Measurements from ENCODE around the gene TIMP1. TPM values are rescaled to one million over a fixed set of nuclear protein-coding genes. Genes with fewer than 3 reads are reported as not detected.

The TIMP1 gene
- total RNA-seq, 1 donor from 2014 or later = 405 TPM

DNA sequence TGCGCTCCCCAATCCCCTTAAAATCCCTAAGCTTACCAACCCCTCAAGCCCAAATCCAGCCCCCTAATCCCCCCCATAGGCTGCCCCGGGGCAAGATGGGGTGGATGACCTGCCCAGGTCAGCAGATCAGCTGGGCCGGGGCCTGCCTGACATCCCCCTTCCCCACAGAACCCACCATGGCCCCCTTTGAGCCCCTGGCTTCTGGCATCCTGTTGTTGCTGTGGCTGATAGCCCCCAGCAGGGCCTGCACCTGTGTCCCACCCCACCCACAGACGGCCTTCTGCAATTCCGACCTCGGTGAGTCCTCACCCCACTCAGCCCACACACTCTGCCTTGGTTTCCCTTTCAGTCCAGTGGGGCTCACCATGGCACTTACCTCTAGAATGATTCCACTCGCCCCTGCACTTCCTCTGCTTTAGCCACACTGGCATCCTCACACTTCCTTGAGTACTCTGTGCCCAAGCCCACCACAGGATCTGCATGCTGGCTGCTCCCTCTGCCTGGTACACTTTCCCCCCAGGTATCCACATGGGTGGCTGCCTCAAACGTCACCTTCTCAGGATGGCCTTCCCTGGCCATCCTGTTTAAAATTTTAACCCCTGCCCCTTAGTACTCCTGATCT lies 1.1 kb downstream of the TIMP1 start:
- TF ChIP-seq, protein P1, sequence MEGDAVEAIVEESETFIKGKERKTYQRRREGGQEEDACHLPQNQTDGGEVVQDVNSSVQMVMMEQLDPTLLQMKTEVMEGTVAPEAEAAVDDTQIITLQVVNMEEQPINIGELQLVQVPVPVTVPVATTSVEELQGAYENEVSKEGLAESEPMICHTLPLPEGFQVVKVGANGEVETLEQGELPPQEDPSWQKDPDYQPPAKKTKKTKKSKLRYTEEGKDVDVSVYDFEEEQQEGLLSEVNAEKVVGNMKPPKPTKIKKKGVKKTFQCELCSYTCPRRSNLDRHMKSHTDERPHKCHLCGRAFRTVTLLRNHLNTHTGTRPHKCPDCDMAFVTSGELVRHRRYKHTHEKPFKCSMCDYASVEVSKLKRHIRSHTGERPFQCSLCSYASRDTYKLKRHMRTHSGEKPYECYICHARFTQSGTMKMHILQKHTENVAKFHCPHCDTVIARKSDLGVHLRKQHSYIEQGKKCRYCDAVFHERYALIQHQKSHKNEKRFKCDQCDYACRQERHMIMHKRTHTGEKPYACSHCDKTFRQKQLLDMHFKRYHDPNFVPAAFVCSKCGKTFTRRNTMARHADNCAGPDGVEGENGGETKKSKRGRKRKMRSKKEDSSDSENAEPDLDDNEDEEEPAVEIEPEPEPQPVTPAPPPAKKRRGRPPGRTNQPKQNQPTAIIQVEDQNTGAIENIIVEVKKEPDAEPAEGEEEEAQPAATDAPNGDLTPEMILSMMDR (IDR thresholded peaks at IDR 0.05) = no peak
- H3K4me3 Mint-ChIP-seq (ENCODE audit: unreplicated experiment) = peak overlapping the region; percentile 64
- no peaks in the 10 kb centered on the region for H3K9me3 Mint-ChIP-seq (ENCODE audit: unreplicated experiment)
- peaks cover 4% of the 10 kb centered on the region for H3K36me3 Mint-ChIP-seq (ENCODE audit: unreplicated experiment)
- peak overlapping the region; percentile 47 for H3K27ac Mint-ChIP-seq (ENCODE audit: unreplicated experiment)
- peak; percentile 82 for DNase-seq (ENCODE audit: extremely low spot score, unreplicated experiment)
- H3K27me3 Mint-ChIP-seq (ENCODE audit: unreplicated experiment) = no peaks in the 10 kb centered on the region
- H3K4me1 Mint-ChIP-seq (ENCODE audit: unreplicated experiment) = peaks cover 17% of the 10 kb centered on the region

DNA sequence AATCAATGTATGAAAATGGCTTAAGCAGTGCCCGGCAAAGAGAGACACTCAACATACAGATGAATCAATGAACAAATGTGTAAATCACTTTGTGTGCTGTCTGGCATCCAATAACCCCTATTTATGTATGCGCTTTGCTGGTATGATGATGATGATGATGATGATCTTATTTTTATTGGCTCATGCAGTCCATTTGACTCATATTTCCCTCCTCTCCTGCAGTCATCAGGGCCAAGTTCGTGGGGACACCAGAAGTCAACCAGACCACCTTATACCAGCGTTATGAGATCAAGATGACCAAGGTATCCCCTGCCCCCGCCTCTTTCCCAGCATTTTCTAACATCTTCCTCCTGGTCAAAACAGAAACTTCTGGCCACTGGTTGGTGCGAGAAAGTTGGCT lies 2.5 kb downstream of the TIMP1 start:
- no peak overlapping the region for H3K4me3 Mint-ChIP-seq (ENCODE audit: unreplicated experiment)
- TF ChIP-seq, protein P1 (IDR thresholded peaks at IDR 0.05) = no peak
- no peaks in the 10 kb centered on the region for H3K9me3 Mint-ChIP-seq (ENCODE audit: unreplicated experiment)
- H3K4me1 Mint-ChIP-seq (ENCODE audit: unreplicated experiment) = peaks cover 16% of the 10 kb centered on the region
- DNase-seq (ENCODE audit: extremely low spot score, unreplicated experiment) = peak; percentile 40
- H3K27ac Mint-ChIP-seq (ENCODE audit: unreplicated experiment) = no peak overlapping the region
- H3K27me3 Mint-ChIP-seq (ENCODE audit: unreplicated experiment) = no peaks in the 10 kb centered on the region
- H3K36me3 Mint-ChIP-seq (ENCODE audit: unreplicated experiment) = peaks cover 4% of the 10 kb centered on the region

DNA sequence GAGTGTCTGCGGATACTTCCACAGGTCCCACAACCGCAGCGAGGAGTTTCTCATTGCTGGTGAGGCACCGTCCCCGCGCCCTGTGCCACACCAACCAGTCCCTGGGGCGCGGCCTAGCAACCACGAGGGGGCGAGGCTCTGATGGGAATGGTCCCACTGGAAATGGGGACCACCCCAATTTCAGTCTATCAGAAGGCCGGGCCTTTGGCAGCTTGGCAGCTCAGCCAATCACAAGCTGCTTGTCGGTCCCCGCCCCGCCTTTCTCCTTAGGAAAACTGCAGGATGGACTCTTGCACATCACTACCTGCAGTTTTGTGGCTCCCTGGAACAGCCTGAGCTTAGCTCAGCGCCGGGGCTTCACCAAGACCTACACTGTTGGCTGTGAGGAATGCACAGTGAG lies 3.0 kb downstream of the TIMP1 start:
- peaks cover 16% of the 10 kb centered on the region for H3K4me1 Mint-ChIP-seq (ENCODE audit: unreplicated experiment)
- peak; percentile 82 for DNase-seq (ENCODE audit: extremely low spot score, unreplicated experiment)
- H3K9me3 Mint-ChIP-seq (ENCODE audit: unreplicated experiment) = no peaks in the 10 kb centered on the region
- TF ChIP-seq, protein P1 (IDR thresholded peaks at IDR 0.05) = no peak
- H3K36me3 Mint-ChIP-seq (ENCODE audit: unreplicated experiment) = peaks cover 4% of the 10 kb centered on the region
- H3K27ac Mint-ChIP-seq (ENCODE audit: unreplicated experiment) = no peak overlapping the region
- no peaks in the 10 kb centered on the region for H3K27me3 Mint-ChIP-seq (ENCODE audit: unreplicated experiment)
- H3K4me3 Mint-ChIP-seq (ENCODE audit: unreplicated experiment) = no peak overlapping the region

DNA sequence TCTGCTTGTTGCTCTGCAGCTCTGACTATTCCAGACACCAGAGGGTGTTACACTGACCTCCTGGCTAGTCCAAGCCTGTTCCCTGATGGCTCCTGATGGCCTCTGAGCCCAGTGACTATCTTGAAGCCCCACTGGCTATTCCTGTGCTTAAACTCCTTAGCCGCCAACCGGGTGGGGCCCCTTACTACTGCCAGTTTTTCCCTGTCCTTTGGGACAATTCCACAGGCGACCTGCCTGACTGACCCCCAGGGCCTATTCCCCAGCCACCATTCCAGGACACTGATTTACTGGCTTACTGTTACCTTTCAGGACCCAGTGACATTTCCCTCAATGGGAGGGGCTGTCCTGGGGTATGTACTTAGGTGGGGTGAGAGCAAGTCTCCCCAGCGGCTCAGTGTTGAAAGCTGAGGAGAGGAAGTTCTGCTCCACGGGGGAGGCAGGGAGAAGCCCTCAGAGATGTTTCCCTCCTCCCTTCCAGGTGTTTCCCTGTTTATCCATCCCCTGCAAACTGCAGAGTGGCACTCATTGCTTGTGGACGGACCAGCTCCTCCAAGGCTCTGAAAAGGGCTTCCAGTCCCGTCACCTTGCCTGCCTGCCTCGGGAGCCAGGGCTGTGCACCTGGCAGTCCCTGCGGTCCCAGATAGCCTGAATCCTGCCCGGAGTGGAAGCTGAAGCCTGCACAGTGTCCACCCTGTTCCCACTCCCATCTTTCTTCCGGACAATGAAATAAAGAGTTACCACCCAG lies 4.0 kb downstream of the TIMP1 start:
- peaks cover 4% of the 10 kb centered on the region for H3K36me3 Mint-ChIP-seq (ENCODE audit: unreplicated experiment)
- H3K27ac Mint-ChIP-seq (ENCODE audit: unreplicated experiment) = no peak overlapping the region
- peak; percentile 69 for DNase-seq (ENCODE audit: extremely low spot score, unreplicated experiment)
- no peaks in the 10 kb centered on the region for H3K27me3 Mint-ChIP-seq (ENCODE audit: unreplicated experiment)
- peaks cover 16% of the 10 kb centered on the region for H3K4me1 Mint-ChIP-seq (ENCODE audit: unreplicated experiment)
- no peaks in the 10 kb centered on the region for H3K9me3 Mint-ChIP-seq (ENCODE audit: unreplicated experiment)
- H3K4me3 Mint-ChIP-seq (ENCODE audit: unreplicated experiment) = no peak overlapping the region
- TF ChIP-seq, protein P1 (IDR thresholded peaks at IDR 0.05) = no peak

DNA sequence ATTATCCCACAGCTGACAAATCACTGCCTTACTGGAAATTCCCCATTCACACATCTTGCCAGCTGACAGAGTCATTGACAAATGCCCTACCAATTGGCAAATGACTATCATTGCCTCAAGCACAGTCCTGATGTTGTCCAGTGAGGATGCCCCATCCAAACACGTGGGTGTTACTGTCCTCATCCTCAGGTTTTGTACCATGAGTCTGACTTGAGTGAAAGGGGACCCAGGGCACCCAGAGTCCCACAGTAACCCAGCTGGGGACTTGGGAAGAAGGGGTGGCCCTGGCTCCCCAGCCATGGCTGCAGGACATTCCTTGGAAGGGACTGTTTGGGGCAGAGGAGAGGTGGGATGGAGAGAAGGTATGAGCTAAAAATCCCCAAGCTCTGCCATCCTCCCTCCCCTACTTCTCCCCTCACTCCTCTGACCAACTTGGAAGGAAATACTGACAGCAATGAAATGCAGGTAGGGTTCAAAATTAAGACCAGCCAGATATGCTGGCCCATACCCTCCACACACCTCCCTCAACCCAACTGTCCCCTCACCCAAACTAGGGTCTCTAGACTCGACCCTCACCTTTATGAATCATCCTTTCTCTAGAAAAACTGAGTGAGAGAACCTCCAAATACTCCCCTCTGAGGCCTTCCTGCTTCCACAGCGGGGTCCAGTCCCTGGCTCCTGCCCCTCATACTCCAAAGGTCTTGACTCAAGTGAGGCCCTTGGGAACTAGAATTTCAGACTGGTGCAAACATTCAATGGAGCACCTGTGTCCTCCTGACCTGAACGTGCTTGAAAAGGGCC lies 5.1 kb downstream of the TIMP1 start:
- DNase-seq (ENCODE audit: extremely low spot score, unreplicated experiment) = peak; percentile 63
- no peaks in the 10 kb centered on the region for H3K9me3 Mint-ChIP-seq (ENCODE audit: unreplicated experiment)
- TF ChIP-seq, protein P1 (IDR thresholded peaks at IDR 0.05) = no peak
- H3K4me3 Mint-ChIP-seq (ENCODE audit: unreplicated experiment) = no peak overlapping the region
- H3K36me3 Mint-ChIP-seq (ENCODE audit: unreplicated experiment) = peaks cover 4% of the 10 kb centered on the region
- peaks cover 12% of the 10 kb centered on the region for H3K4me1 Mint-ChIP-seq (ENCODE audit: unreplicated experiment)
- H3K27me3 Mint-ChIP-seq (ENCODE audit: unreplicated experiment) = no peaks in the 10 kb centered on the region
- H3K27ac Mint-ChIP-seq (ENCODE audit: unreplicated experiment) = no peak overlapping the region

Measured in osteocyte (in vitro differentiated cells).